Vagina (tissue), 2 donors: ENCODE measurements around the gene FBXL20.

Experiments used
- CTCF ChIP-seq, 3 experiments: fragments of 450-650 bp in 2 of 3; fragments of 200-600 bp in 1 of 3; sonication (generic) in 1 of 3; IDR thresholded peaks; one replicate each; pipeline ENCODE4 v1.5.1; 2017 to 2019; ENCODE audit warnings: antibody characterized with exemption in 3 of 3, mild to moderate bottlenecking in 2 of 3, moderate library complexity in 2 of 3
- POLR2A ChIP-seq, 2 donors: fragments of 450-650 bp; IDR thresholded peaks; one replicate each; pipeline ENCODE4 v1.6.1; 2017; ENCODE audit warnings: antibody characterized with exemption in 2 of 2, mild to moderate bottlenecking in 2 of 2, moderate library complexity in 2 of 2
- POLR2AphosphoS5 ChIP-seq, 2 donors: sonication (generic); formaldehyde crosslinking; IDR thresholded peaks; one replicate each; pipeline ENCODE4 v1.9.0; 2017; ENCODE audit warnings: antibody characterized with exemption in 2 of 2, mild to moderate bottlenecking in 2 of 2, low read depth in 1 of 2; ENCODE audit not compliant: insufficient read depth in 1 of 2

GRCh38 chr17:39349246-39349645 lies 52.2 kb downstream of the FBXL20 start:
- TF ChIP-seq CTCF (IDR thresholded peaks at IDR 0.05) (no peak), POLR2AphosphoS5 (IDR thresholded peaks at IDR 0.05; ENCODE audit: insufficient read depth in 1 of 2, low read depth in 1 of 2) (no peak), POLR2A (IDR thresholded peaks at IDR 0.05) (no peak)
